Astrocyte of the cerebellum (primary cell): ENCODE results near the gene NOS1.

Source experiments
- DNase-seq: peaks from one replicate; pipeline ENCODE4 v3.0.0-alpha.2; 2011; ENCODE audit warnings: low read depth
- H3K4me3 ChIP-seq: 2 replicates; pipeline ENCODE4 v1.5.1; 2011; ENCODE audit warnings: mild to moderate bottlenecking, low read depth, low read length, moderate library complexity
- CTCF ChIP-seq: IDR thresholded peaks from 2 replicates; pipeline ENCODE4 v1.5.1; 2012; ENCODE audit warnings: low read length, low read depth, moderate library complexity, mild to moderate bottlenecking; ENCODE audit errors: missing control alignments
- in situ Hi-C: cut with HindIII; loops from 2 replicates; pipeline ENCODE4 v1.10.0; 2017; ENCODE audit warnings: low sequenced_read_pairs

NOS1 gene

GRCh38 chr12:117192057-117192456 is 169.4 kb downstream of the NOS1 start:
- no peak overlapping the region for H3K4me3 ChIP-seq
- in situ Hi-C loops, result loop anchor here (10.0 kb wide), 1 partner anchor 663 kb away; no protein-coding TSS in a partner anchor
- TF ChIP-seq CTCF, result no peak
- no peak for DNase-seq

- peak; percentile 55 for DNase-seq
- TF ChIP-seq CTCF, result no peak
- peak within 1 kb of the TSS; percentile 71 for H3K4me3 ChIP-seq
- in situ Hi-C loops, result loop anchor here (10.0 kb wide), 1 partner anchor 665 kb away; no protein-coding TSS in a partner anchor
These were observed 171.1 kb downstream of the NOS1 start, which contains the start of gene FBXO21 for GRCh38 chr12:117190210-117190781. Gene FBXO21, minus strand, starts transcription at chr12:117190470. Its CDS starts 14 bp downstream, at chr12:117190456.

- no peak for TF ChIP-seq CTCF
- in situ Hi-C loops, result loop anchor here (10.0 kb wide), 1 partner anchor 665 kb away; no protein-coding TSS in a partner anchor
- peak overlapping the region; percentile 71 for H3K4me3 ChIP-seq
- DNase-seq, result no peak
These were observed 171.7 kb downstream of the NOS1 start for GRCh38 chr12:117189725-117190209.

GRCh38 chr12:117188961-117189724 is 172.3 kb downstream of the NOS1 start:
- peak overlapping the region; percentile 71 for H3K4me3 ChIP-seq
- in situ Hi-C loops, result no loop called here
- DNase-seq, result peak; percentile 20
- no peak for TF ChIP-seq CTCF

GRCh38 chr12:117188121-117188665 is 173.2 kb downstream of the NOS1 start:
- no peak for DNase-seq
- in situ Hi-C loops, result no loop called here
- H3K4me3 ChIP-seq, result no peak overlapping the region
- no peak for TF ChIP-seq CTCF

GRCh38 chr12:117187421-117187820 is 174.0 kb downstream of the NOS1 start:
- in situ Hi-C loops, result no loop called here
- TF ChIP-seq CTCF, result no peak

More at GRCh38 chr12:117187421-117187820, 174.0 kb downstream of the NOS1 start:
- H3K4me3 ChIP-seq, result no peak overlapping the region
- no peak for DNase-seq
